A673 (cell line): ENCODE data around the gene LAT. TPM values are rescaled to one million over a fixed set of nuclear protein-coding genes. Genes with fewer than 3 reads are reported as not detected.

ENCODE experiments used
- BruUV-seq: library from RNA; stranded (reverse); fragments of 400-500 nt; replicated peaks from 2 replicates; lab custom pipeline; 2021; lab: Mats Ljungman, UMichigan
- CTCF ChIA-PET: fragments of 300-600 bp; sonication (Branson Sonifier 250); formaldehyde crosslinking; loops from one replicate; lab custom pipeline; 2022; ENCODE audit warnings: antibody characterized with exemption; lab: Charles Lee
- POLR2A ChIA-PET: fragments of 300-600 bp; sonication (Branson Sonifier 250); formaldehyde crosslinking; loops from one replicate; lab custom pipeline; 2022; ENCODE audit warnings: antibody characterized with exemption; ENCODE audit not compliant: low non-redundant PET; lab: Charles Lee
- DNase-seq: peaks from one replicate; pipeline ENCODE4 v3.0.0-alpha.2; 2015; ENCODE audit warnings: low spot score
- H3K27ac ChIP-seq: fragments of 200-600 bp; sonication (generic); 2 replicates; pipeline ENCODE4 v1.5.1; 2016; ENCODE audit warnings: mixed run types, low read depth, mild to moderate bottlenecking, mixed read lengths, antibody characterized with exemption, low read length; ENCODE audit not compliant: poor library complexity, severe bottlenecking
- H3K27me3 ChIP-seq: fragments of 200-600 bp; sonication (generic); replicated peaks from 2 replicates; pipeline ENCODE4 v1.6.1; 2017; ENCODE audit warnings: mixed run types, low read depth, mild to moderate bottlenecking, mixed read lengths, antibody characterized with exemption, low read length; ENCODE audit not compliant: insufficient read depth, poor library complexity
- H3K36me3 ChIP-seq: fragments of 200-600 bp; sonication (generic); 2 replicates; pipeline ENCODE4 v1.6.1; 2016; ENCODE audit warnings: mixed run types, mild to moderate bottlenecking, mixed read lengths, antibody characterized with exemption, low read length; ENCODE audit not compliant: insufficient read depth, poor library complexity, severe bottlenecking
- H3K4me1 ChIP-seq: fragments of 200-600 bp; sonication (generic); 2 replicates; pipeline ENCODE4 v1.6.1; 2017; ENCODE audit warnings: mixed run types, mild to moderate bottlenecking, mixed read lengths, antibody characterized with exemption, low read length; ENCODE audit not compliant: insufficient read depth, poor library complexity, severe bottlenecking
- H3K4me3 ChIP-seq: fragments of 200-600 bp; sonication (generic); 2 replicates; pipeline ENCODE4 v1.5.1; 2016; ENCODE audit warnings: low read depth, mixed run types, mild to moderate bottlenecking, mixed read lengths, low read length; ENCODE audit not compliant: poor library complexity, severe bottlenecking
- H3K9me3 ChIP-seq: fragments of 200-600 bp; sonication (generic); 2 replicates; pipeline ENCODE4 v1.6.1; 2016; ENCODE audit warnings: mixed run types, low read depth, mild to moderate bottlenecking, mixed read lengths, antibody characterized with exemption, low read length; ENCODE audit not compliant: poor library complexity, severe bottlenecking
- CTCF ChIP-seq: fragments of 300-800, 200-600 bp; sonication (generic); conservative IDR thresholded peaks from 2 replicates; pipeline ENCODE4 v1.5.1; 2017; ENCODE audit warnings: low read depth, mild to moderate bottlenecking, antibody characterized with exemption, low read length, moderate library complexity, mixed read lengths
- EZH2 ChIP-seq: fragments of 200-600 bp; sonication (generic); IDR thresholded peaks from 2 replicates; pipeline ENCODE4 v1.6.1; 2017; ENCODE audit warnings: borderline replicate concordance, low read depth, mild to moderate bottlenecking, mixed read lengths, antibody characterized with exemption, low read length; ENCODE audit not compliant: poor library complexity, severe bottlenecking
- intact Hi-C: fragments of 100-400 bp; cut with micrococcal nuclease; formaldehyde crosslinking; loops from one replicate; pipeline ENCODE4 v1.10.0; 2022; ENCODE audit not compliant: unreplicated experiment
- total RNA-seq: library from RNA; stranded (reverse); gene quantifications from 2 replicates; pipeline ENCODE4 v1.2.3, GENCODE V29; 2021

LAT gene
- total RNA-seq, 1 experiment from 2014 or later, result 2.8 TPM

GRCh38 chr16:28958836-28959235 lies 26.0 kb upstream of the LAT start:
- Histone ChIP-seq H3K4me1 (no peaks in the 10 kb centered on the region), H3K27ac (no peak overlapping the region), H3K27me3 (no peaks in the 10 kb centered on the region), H3K9me3 (no peaks in the 10 kb centered on the region), H3K36me3 (peaks cover 67% of the 10 kb centered on the region), H3K4me3 (no peak overlapping the region)
- no peak for DNase-seq
- TF ChIP-seq CTCF (no peak), EZH2 (no peak)
- BruUV-seq, result no TSS peak
- POLR2A ChIA-PET, result no interaction called here
- intact Hi-C loops, result no loop called here
- CTCF ChIA-PET, result no interaction called here

GRCh38 chr16:28964072-28964471 lies 20.8 kb upstream of the LAT start:
- no peaks in the 10 kb centered on the region for H3K4me1 ChIP-seq
- DNase-seq, result no peak
- H3K27ac ChIP-seq, result no peak overlapping the region
- intact Hi-C loops, result no loop called here
- H3K36me3 ChIP-seq, result peaks cover 37% of the 10 kb centered on the region
- no peaks in the 10 kb centered on the region for H3K9me3 ChIP-seq
- BruUV-seq, result TSS peak; percentile 23
- H3K27me3 ChIP-seq, result no peaks in the 10 kb centered on the region
- no peak for TF ChIP-seq CTCF
- no peak for TF ChIP-seq EZH2
- POLR2A ChIA-PET, result no interaction called here
- H3K4me3 ChIP-seq, result no peak overlapping the region
- CTCF ChIA-PET, result no interaction called here

- ChIA-PET CTCF (no interaction called here), POLR2A (no interaction called here)
- Histone ChIP-seq H3K9me3 (no peaks in the 10 kb centered on the region), H3K4me1 (no peaks in the 10 kb centered on the region), H3K4me3 (no peak overlapping the region), H3K36me3 (peaks cover 34% of the 10 kb centered on the region), H3K27me3 (no peaks in the 10 kb centered on the region), H3K27ac (no peak overlapping the region)
- no TSS peak for BruUV-seq
- no peak for DNase-seq
- TF ChIP-seq EZH2 (no peak), CTCF (no peak)
- intact Hi-C loops, result no loop called here
Observed at GRCh38 chr16:28964496-28964895, 20.4 kb upstream of the LAT start.
